Measurements from ENCODE around the gene KCNG4.

The KCNG4 gene, protein sequence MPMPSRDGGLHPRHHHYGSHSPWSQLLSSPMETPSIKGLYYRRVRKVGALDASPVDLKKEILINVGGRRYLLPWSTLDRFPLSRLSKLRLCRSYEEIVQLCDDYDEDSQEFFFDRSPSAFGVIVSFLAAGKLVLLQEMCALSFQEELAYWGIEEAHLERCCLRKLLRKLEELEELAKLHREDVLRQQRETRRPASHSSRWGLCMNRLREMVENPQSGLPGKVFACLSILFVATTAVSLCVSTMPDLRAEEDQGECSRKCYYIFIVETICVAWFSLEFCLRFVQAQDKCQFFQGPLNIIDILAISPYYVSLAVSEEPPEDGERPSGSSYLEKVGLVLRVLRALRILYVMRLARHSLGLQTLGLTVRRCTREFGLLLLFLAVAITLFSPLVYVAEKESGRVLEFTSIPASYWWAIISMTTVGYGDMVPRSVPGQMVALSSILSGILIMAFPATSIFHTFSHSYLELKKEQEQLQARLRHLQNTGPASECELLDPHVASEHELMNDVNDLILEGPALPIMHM

DNA sequence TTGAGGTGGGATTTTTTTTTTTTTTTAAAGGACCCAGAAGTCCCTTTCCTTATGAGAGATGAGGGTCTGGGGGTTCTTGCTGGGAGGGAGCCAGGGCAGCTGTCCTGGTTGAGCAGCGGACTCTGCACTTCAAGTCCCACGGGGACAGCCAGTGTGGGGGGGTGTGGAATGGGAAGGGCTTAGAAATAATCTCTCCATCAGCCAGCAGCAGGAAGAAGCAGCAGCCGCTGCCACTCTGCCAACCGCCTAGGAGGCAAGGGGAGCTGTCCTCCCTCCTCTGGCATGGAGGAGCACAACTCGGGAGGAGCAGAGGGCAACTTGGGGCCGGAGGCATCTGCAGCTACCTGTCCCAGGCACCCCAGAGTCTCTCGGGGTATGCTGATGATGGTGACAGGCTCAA is at the start of gene KCNG4:
TSS of gene KCNG4 (minus strand) at position 104 of the 400 bp plus-strand sequence. CDS start 2,527 bp downstream, outside the sequence.
- no peak for DNase-seq

DNA sequence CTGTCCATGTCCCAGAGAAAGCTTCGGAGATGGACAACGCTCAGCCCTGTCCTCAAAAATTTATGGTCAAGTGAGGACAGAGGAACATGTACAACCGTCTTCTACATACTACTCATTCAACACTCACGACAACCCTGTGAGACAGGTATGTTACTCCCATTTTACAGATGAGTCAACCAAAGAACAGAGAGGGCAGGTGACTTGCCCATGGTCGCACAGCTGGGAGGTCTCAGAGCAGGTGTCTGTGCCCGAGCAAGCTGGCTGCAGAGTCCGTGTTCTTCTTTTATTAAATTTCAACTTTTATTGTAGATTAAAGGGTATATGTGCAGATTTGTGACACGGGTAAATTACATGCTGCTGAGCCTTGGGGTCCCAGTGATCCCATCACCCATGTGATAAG is 49.1 kb upstream of the KCNG4 start:
- DNase-seq, result no peak

DNA sequence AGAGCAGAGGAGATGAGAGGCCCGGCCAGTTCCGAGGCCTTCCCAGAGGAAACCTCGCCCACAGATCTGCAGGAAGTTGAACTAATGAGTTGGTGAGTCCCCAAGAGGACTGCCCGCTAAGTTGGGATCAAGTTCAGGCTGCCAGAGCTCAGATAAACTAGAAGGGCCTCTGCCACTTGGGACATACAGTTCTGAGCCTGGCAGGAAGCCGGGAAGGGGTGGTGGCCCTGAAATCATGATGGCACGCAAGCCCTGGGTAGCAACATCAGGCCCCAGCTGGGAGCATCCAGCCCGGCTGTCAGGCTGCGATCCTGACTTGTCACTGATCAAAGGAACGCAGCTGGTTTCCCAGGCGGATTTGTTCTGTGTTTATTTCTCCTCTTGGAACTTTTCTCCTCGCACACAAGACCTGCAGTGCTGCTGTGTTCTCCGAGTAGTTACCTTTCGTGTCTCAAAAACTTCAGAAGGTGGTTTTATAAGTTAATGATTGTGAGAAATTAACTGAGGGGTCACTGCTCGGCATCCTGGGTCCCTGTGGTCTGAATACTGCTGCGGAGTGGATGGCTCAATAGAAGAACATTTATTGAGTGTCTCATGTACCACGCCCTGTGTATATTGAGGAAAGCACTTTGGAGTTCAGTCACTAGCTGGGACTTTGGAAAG is 46.9 kb upstream of the KCNG4 start:
- DNase-seq, result no peak

DNA sequence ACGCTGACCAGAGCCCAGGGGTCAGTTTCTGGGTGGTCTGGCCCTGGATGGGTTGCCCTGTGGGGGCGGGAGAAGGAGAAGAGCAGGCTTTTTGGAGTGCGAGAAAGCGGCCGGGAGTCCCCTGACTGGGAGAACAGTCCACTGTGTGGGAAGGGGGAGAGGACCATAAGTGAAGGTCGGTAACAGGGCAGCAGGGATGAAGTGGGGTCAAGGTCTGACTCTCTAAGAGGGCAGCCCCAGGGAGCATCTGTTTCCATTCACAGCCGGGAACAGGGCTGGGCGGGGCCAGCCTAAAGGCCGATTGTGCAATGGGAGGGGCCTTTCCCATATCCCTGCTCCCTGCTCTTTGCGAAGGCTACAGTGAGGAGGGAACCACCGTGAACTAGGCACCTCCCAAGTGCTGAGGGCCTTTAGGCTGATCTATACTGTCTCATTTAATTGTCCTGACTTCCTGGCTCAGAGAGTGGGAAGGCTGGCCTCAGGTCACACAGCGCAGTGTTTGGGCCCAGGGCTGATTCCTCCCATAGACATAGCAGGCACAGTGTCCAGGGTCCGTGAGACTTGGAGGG is 44.4 kb upstream of the KCNG4 start:
- DNase-seq, result no peak

DNA sequence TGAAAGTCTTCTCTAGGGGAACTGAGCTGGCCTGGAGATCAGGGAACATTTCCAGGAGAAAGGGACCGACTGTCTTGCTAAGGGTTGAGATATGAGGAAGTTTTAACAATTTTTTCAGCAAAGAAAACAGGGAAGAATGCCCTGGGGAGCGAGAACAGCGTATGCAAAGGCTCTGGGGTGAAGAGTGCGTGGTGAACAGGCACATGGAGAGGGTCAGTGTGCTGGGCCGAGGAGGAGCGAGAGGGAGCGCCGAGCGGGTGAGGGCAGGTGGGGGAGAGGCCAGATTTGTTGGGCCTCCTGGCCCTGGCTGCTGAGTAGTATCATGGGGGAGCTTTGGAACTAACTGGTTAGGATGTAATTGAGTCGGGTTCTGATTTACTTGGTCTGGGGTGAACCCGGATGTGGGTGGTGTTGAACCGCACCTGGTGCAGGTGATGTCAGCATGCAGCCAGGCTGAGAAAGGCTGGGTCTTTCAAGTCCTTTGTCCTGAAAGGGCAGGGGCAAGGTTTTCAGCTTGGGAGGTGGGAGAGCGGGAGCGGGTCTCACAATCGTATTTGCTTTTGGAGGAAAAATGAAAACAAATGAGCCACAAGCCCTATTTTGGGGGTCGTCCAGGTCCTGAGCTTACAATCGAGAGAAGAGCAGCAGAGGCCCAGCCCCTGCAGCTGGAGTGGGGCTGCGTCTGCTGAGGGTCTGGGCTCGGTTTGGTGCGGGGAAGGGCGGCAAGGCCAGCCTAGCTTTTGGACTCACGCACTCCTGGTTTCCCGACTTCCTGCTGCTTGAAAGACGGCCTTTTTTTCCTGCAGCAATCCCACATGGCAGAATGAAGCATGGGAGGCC is 43.7 kb upstream of the KCNG4 start:
- DNase-seq, result no peak

DNA sequence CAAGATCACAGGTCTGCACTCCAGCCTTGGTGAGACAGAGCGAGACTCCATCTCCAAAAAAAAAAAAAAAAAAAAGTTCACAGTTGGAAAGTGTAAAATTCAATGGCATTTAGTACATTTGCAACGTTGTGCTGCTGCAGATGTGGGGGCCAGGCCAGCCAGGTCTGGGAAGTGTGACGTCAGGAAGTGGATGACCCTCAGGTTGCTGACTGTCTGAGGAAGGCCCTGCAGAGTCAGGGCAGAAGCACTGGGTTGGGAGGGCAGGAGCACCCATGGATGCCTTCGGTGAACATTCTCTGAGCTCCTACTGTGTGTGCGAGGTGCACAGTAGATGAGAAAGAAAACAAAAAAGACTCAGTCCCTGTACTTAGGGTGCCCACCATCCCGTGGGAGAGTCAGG is 42.7 kb upstream of the KCNG4 start:
- no peak for DNase-seq

DNA sequence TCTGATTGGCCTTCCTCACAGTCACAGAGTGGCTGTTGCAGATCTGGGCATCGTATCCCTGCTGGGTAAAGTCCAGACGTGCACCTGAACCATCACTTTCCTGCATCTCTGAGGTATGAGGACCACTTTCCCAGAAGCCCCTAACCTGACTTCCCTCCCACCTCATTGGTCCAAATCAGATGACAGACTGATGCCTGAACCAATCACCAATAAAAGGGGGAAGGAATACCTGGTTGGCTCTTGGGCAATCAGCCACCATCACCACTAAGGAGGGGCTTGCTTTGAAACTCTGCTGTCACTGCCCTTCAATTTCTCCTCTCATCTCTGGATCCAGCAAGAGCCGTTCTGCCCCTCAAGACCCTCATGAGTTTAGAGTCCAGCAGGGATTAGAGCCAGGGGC is 41.3 kb upstream of the KCNG4 start:
- DNase-seq, result no peak

DNA sequence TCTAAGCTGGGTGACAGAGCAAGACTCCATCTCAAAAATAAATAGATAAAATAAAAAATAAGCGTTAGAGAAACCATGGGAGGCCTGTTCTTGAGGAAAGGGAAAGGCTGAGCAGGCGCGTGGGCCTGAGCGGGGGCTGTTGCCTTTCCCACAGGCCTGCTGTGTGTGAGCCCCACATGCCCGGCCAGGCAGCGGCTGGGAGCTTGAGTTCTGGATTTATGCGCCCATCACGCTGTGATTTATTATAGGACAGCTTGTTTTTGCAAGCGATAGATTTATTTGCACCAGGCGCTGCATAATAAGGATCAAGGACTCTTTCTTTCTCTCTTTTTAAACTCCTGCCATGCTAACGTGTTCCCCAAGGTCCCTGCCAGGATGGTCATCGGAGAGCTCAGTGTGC is 40.1 kb upstream of the KCNG4 start:
- DNase-seq, result no peak

DNA sequence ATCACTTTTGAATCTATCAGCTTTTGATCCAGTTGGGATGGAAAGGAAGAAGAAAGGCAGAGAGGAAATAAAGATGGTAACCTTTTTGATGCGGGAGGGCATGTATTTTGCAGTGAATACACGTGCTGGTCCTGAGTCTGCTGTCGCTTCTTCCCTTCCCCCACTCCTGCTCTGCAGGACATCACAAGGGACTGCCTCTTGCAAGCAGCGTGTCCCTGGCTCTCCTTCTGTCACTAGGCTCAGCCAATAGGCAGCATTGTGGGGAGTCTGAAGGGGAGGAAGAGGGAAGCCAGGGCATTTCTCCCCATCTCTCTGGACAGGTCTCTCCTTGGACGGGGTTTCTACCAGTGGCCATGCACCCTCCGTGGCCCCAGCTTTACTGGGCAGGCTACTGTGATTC is 39.2 kb upstream of the KCNG4 start:
- no peak for DNase-seq

DNA sequence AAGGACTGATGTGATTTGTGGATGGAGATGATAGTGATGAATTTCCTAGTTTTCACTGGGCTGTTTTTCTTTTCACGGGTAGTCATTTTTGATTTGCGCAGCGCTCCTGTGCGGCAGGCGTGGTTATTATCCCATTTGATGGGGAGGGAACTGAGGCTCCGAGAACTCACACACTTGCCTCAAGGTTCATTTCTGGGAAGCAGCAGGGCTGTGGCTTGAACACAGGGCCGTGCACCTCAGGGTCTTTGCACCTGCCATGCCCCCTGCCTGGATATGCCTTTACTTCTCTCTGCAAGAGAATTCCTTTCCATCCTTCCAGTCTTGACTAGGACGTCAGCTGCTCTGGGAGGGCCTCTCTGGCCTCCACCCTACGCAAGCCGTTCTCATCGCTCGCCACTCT is 38.5 kb upstream of the KCNG4 start:
- DNase-seq, result no peak

DNA sequence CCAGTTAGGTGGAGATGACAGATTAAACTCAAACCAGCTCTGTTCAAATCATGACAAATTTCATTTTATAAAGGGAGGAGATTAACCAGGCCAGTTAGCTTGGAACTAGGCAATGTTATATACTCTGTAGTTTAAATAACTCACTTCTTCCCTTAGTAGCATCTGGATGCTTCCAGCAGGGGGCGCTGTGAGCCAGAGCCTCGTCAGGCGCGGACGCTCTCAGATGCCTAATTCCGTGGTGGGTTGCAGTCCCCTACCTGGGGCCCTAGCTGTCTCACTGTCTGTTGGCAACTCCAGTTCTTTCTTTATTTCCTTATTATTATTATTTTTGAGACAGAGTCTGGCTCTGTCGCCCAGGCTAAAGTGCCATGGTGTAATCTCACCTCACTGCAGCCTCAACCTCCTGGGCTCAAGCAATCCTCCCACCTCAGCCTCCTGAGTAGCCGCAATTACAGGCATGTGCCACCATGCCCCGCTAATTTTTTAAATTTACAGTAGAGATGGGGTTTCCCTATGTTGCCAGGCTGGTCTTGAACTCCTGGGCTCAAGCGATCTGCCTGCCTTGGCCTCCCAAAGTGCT is 37.5 kb upstream of the KCNG4 start:
- DNase-seq, result peak; percentile 79

DNA sequence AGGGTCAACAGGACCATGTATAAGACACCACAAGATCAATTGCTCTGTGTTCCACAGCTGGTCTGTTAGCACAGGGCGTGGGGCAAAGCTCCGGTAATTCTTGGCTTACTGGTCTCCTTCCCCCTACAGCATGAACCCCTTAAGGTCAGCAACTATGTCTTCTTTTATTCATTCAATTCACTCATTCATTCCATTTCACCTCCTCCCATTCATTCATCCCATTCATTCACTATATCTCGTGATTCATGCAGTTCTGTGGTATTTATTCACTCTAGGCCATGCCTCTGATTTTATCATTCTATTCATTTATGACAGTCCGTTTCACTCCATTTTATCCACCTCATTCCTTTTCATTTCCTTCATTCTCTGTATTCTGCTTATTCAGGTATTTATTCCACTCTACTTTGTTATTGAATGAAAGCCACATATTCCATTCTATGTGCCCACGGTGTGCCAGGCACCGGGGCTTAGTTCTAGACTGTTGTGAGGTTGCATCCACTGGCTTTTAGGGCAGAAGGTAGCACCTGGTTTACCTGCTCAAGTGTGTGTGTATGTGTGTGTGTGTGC is 35.9 kb upstream of the KCNG4 start:
- no peak for DNase-seq

DNA sequence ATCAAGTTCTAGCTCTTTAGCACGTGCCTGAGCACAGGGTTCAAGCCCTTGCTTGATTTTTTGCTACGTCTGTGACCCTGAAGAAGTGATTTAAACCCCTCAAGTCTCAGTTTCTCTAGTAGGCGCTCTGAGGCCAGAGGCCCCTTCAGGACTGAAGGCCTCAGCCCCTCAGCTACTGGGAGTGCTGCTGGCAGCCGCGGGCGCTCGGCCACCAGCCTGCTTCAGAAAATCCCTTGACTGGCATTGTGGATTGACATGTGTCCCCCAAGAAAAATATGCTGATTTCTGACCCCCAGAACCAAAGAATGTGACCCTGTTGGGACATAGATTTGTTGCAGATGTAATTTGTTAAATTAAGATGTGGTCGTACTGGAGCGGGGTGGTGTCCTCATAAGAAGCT is 34.7 kb upstream of the KCNG4 start:
- DNase-seq, result no peak

DNA sequence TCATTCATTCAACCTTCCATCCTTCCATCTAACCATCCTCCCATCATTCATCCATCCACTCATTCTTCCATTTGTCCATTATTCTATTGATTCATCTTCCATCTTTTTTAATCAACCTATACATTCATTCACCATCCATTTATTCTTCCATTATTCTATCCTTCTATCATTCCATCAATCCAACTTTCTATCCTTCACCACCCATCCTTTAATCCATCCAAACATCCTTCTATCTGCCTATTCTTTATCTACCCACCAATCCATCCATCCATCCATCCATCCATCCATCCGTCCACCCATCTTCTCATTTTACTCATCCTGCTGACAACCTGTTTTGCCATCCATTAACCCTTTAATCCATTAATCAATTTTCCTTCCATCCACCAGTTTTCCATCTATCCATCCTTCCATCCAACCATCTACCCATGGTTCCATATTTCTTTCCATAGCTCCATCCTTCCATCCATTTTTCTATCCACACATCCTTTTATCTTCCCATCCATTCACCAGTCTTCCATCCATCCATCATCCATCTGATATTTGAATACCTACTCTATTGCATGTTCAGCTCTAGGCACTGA is 33.0 kb upstream of the KCNG4 start:
- DNase-seq, result no peak

DNA sequence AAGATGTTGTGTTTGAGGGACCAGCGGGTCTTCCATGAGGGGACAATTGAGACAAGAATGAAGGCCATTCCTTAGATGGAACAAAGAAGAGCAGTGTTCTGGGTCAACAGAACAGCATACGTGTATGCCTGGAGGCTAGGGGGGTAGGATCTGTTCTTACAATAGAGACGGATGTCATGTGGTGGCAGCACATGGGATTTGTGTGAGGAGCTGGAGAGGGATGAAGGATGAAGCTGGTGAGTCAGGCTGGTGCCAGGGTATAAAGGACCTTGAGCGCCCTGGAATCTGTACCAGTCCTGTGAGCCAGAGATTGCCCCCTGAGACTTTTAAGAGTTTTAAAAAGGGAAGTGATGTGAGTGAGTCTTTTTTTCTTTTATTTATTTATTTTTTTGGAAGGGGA is 32.1 kb upstream of the KCNG4 start:
- DNase-seq, result no peak

DNA sequence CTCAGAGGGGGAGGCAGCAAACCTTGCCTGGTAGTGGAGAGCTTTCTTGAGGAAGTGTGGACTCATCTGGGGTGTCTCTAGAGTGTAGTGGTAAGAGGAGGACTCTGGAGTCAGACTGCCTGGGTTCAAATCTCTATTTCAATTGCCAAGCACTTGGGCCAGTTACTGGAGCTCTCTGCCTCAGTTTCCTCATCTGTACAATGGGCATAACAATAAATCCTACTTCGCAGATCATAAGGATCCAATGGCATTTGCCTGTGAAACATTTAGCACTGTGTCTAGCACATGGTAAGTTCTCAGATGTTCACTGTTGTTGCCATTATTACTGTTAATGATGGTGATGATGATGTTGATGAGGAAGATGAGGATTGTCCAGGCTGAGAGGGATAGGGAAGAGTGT is 31.2 kb upstream of the KCNG4 start:
- no peak for DNase-seq

DNA sequence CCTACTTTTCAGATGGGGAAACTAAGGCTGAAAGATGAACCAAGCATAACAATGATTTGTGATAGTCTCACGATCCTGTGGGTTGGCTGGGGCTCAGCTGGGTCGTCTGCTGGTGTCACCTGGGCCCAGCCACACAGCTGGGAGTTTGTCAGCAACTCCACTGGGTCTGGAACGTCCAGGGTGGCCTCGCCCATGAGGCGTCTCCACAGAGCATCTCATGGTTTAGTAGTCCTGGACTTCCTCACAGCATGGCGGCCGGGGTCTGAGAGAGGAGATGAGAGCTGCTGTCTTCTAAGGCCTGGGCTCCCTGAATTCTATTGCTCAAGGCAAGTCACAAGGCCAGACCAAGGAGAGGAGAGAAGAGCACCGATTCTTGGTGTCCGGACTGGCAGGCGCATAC is 30.7 kb upstream of the KCNG4 start:
- no peak for DNase-seq

DNA sequence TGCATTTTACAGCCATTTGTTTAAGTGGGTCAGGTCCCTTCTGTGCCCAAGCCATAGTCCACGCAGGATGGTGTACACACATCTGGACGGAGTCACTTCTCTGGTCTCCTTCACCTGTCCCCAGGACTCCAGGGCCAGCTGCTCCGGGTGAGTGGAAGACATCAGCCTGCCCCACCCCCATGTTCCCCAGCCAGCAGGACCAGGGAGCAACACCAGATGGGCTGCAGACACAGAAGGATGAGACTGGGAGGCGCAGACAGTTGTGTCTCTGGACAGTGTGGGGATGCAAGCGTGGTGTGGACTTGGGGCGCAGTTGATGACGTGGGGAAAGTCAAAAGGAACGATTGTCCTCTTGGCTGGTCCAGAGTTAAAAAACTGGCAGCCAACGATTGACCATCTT is 30.3 kb upstream of the KCNG4 start:
- no peak for DNase-seq

DNA sequence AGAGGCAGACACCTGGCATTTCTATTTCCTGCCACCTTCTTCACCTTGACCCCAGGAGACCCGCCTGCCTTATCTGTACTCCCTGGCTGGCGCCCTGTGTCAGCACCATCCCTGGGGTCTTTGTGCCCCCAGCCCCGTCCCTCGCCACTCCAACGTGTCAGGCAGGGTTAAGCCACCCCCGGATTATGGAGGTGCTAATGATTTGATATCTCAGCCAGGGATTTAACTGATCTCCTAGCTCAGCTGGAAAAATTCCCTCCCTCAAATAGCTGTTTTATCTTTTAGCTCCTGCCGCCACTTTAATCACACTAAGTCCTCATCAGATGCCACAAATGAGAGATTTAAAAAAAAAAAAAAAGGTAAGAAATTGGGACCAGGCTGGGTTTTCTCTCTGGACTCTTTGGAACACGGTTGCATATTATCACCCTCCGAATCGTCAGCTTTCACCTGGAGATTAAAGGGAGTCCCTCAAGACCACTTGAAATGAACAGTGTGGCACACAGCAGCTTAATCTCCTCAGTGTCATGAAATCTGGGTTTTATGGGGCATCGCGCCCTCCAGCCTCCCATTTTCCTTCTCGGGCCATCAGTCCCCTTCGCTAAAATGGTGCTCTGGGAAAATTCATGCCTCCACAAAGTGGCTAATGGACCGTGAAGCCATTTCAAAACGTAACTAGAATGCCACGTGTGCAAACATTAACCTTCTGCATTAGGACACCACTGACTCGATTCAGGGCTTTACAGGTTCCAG is 28.7 kb upstream of the KCNG4 start:
- no peak for DNase-seq

DNA sequence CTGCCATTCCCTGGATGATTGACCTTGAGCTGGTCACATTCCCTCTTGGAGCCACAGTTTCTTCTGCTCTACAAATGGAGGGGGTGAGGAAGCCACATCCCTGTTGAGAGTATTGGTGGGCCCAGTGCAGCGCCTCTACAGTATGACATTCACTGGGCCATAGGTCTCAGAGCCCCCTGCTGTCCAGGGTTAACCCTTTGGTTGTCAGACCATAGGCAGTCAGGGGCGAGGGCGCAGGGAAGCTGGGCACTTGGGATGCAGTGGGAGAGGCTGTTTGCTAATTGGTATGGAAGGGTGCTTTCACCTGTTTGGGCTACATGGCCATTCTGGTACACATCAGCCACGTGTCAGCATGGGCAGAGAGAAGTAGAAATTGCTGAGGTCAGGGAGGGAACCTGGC is 27.6 kb upstream of the KCNG4 start:
- DNase-seq, result no peak

DNA sequence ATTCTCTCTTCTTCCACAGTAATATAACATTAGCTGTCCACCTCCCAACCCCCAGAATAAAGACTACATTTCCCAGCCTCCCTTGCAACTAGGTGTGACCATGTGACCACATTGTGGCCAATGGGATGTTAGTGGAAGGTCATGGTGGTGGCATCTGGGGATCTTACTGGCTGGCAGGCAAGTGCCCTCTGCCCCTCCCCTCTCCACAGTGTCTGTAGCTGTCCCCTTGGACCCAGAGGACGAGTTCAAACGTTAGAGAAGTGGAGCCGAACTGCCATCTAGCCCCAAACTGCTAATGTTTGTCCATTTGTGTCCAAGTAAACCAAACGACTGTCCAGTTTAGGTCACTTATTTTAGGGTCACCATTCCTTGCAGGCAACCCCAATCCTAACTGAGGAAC is 26.6 kb upstream of the KCNG4 start:
- no peak for DNase-seq
